ENCODE results near the gene CRYBG3.

The CRYBG3 gene

DNA sequence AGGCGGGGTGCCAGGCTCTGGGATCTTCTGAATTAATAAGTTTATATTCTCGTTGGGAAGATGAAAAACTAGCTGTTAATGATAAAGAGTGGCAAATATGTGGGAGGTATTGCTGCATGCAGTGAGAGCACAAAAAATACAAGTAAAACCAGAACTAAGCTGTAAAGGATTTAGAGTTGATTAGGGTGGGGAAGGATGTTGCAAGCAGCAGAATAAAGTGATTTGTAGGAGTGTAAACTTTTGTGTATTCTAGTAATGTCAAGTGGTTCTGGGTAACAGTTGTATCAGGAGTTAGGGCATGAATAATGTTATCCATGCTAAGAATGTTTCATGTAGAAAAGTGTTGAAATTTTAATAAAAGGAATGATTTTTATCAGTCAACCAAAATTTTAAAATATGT lies 18.1 kb downstream of the CRYBG3 start:
- DNase-seq = no peak

DNA sequence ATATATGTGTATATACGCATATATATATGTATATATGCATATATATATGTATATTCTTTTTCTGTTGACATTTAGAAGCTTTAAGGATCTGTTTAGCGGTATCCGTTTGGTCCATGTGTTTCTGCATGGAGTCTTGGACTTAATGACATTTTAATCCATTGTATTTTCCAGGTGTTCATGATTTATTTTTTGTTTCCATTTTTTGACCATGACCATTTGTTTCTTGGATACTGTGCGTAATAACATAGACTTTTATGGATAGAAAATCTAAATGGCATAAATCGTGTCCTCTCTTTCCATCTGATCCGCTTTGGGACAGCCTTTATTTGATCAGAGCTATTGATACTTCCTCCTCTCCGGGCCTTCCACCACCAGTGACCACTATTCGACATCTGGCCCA lies 19.5 kb downstream of the CRYBG3 start:
- DNase-seq = no peak

GRCh38 chr3:97841956-97842355 lies 20.1 kb downstream of the CRYBG3 start:
- DNase-seq = no peak

GRCh38 chr3:97848779-97849178 lies 27.0 kb downstream of the CRYBG3 start:
- DNase-seq = no peak

DNA sequence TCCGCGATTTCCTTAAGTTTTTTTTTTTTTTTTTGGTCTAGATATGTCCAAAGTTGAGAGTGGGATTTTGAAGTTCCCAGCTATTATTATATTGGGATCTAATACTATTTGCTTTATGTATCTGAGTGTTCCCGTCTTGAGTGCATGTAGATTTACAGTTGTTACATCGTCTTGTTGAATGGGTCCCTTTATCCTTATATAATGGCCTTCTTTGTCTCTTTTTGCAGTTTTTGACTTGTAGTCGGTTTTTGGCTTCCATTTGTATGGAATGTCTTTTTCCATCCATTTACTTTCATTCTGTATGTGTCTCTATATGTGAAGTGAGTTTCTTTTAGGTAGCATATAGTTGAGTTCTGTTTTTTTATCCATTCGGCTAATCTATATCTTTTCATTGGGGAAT lies 35.6 kb downstream of the CRYBG3 start:
- no peak for DNase-seq

GRCh38 chr3:97860364-97860763 lies 38.6 kb downstream of the CRYBG3 start:
- DNase-seq = no peak

- no peak for DNase-seq
Measured at GRCh38 chr3:97862582-97862981, 40.8 kb downstream of the CRYBG3 start.

DNA sequence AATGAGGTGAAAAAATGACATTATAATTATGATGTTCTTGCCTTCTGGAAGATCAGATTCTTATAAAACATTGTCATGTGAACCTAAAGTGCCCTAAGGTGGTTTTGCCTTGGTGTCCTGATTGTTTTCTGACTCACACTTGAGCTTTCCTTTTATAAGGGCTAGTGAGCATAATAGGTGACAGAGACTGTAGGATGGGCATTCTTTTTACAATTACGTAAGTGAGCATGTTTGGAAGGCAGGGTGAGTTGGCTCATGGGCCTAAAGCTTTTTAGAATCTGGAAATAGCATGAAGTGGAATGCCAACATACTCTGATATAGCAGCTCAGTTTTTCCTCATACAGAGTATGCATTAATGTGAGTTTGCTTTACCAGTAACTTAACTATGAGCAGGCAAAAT lies 41.2 kb downstream of the CRYBG3 start:
- no peak for DNase-seq

DNA sequence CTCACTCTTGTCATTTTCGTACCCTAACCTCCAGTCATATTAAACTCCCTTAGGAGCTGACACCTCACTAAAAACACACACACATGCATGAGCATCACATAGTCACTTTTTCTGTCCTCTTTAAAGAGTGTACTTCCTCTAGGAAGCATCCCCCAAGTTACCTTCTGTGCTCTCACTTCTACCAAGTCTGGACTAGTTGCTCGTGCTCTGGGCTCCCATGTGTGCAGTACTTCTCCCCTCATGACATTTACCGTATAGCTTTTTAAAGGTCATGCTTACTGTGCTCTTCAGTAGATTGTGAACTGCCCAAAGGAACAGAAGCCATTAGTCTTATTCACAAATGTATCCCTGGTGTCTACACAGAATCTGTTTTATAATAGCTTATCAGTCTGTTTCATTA lies 42.0 kb downstream of the CRYBG3 start:
- DNase-seq = no peak

DNA sequence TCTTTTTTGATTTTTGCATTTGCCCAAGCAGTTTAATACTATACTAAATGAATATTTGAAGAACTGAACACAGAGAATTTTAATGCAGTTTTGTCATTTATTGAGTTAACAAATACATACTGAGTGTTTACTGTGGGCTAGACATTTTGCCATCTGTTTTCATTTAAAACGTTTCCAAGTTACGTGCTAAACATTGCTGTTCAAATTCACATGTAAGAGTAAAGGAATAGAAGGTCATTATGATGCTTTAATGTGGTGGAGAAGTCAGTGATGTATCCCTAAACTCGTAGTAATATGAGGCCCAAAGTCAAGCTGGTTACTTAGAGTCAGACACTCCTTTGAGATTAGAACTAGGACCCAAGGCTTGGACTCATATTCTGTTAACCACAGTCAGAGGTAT lies 49.4 kb downstream of the CRYBG3 start:
- no peak for DNase-seq

GRCh38 chr3:97871801-97872524 lies 50.2 kb downstream of the CRYBG3 start:
- peak; percentile 77 for DNase-seq

DNA sequence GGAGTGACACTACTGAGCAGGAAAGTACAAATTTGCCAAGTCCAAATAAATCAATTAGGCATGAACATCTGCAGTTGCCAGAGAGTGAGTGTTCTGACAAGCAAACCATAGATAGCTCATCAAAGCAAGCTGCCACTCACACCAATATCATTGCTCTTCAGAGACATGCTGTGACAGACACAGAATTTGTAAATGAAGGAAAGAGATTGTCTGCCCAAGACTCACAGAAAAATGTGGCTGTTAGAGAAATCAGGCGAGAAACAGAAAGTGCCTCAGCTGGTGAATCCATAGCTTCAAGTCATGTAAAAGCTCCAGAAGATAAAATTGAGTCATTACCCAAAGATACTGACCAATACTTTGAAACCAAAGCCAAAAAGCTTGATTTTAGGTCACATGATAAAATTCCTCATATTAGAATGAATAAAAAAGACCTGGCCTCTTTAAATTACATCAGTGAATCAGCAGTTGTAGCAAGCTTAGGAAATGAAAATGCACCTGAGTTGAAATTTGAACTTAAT lies 50.8 kb downstream of the CRYBG3 start:
- no peak for DNase-seq

- no peak for DNase-seq
Measured at GRCh38 chr3:97880267-97880666, 58.5 kb downstream of the CRYBG3 start.

GRCh38 chr3:97882975-97883598 lies 61.3 kb downstream of the CRYBG3 start:
- DNase-seq = peak; percentile 57

DNA sequence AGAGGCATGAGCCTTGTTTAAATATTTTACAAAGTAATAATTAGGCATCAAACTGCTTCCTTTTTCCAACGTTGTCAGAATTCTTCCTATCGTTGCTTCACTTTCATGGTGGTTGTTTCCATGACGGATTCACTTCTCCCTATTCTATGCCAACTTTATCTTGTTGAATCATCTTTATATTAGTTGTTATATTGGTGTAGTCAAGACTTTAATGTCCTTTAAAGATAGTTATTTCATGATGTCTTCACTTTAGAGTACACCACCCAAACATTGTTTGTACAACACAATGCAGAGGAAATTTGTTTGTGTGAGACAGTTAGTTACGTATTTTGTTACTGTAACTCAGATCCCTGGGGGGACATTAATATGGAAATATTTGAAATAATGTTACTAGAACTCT lies 61.9 kb downstream of the CRYBG3 start:
- no peak for DNase-seq

DNA sequence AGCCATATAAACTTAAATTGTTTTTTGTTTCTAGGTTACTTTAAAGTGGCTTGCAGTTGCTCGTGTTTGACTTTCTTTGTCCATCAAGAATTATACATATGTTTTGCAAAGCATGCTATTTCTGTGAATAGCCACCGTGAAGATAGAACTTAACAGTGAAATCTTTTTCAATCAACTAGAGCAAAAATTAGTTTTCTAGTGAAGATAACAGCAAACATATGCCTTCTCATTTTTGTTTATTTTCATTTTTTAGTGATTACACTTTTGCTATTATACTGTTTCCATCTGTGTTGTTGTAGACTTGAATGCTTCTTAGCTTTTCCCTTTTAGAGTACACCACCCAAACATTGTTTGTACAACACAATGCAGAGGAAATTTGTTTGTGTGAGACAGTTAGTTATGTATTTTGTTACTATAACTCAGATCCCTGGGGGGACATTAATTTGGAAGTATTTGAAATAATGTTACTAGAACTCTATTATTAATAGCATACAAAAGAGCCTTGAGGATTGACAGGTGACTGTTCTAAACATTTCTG lies 62.8 kb downstream of the CRYBG3 start:
- no peak for DNase-seq

GRCh38 chr3:97885931-97886824 lies 64.4 kb downstream of the CRYBG3 start:
- no peak for DNase-seq

DNA sequence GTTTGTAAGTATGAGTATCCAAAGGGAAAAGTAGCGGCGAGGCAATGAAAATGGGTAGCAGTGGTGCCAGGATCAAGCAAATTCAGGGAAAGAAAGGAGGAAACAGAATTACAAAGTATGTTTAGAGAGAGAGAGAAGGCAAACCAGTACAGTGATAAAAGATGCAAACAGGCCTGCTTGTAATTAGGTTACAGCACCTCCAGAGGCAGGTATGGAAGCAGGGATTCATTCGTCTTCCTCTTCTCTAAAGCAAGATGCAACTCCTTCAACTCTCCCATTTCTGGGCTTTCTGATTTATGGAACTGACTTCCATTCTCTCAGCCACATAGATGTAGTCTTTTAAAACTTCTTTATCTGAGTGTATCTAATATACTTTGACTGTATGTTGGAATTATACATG lies 68.0 kb downstream of the CRYBG3 start:
- DNase-seq = no peak

DNA sequence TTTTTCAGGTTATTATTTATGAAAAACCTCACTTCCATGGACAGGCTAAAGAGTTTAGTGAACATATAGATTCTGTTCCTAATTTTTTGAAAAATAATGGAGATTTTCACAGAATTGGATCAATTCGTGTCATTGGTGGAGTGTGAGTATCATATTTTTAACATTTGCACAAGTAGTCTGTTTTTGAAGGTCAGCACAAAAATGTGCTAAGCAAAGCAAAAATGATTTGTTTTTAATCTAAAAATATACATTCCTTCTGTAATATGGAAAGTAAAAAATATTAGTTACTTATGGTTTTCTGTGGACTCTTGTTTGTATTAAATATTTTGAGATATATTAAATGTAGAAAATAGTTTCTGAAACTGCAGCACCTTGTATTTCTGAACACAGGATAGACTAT lies 71.0 kb downstream of the CRYBG3 start:
- no peak for DNase-seq

- DNase-seq = no peak
Measured at GRCh38 chr3:97895216-97895615, 73.4 kb downstream of the CRYBG3 start.

- DNase-seq = no peak
Measured at GRCh38 chr3:97896129-97896528, 74.3 kb downstream of the CRYBG3 start.

DNA sequence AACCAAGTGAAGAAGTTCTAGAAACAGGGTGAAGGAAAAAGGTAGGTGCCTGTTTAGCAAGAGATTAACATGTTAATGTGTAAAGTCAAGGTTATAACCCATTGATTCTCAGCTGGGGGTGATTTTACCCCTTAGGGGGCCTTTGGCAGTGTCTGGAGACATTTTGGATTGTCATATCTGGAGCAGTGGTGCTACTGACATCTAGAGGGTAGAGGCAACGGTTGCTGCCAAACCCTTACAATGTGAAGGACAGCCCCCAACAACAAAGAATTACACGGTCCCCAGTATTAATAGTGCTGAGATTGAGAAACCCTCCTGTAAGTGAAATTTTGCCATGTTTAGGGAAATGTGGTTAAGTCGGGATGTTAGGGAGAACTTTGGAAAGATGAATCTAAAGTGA lies 74.7 kb downstream of the CRYBG3 start:
- no peak for DNase-seq

DNA sequence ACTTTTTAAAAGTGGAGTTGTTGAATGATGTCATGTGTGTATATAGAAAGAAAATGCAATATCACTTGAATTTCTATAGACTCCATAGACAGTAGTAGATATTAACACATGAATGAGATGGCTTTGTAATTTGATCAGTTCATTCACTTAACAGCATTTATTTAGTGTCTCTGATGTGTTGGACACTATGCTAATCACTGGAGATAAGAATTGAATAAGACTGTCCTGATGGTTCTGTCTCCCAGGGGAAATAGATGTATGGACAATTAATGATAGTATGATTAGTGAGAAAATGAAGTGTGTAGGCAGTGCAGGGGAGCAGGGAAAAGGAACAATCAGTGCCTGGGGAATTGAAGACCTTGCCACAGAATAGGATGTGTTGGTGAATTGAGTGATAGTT lies 77.5 kb downstream of the CRYBG3 start:
- no peak for DNase-seq

All from CD4-positive, alpha-beta T cell treated with Interleukin-4 for 4 hours (primary cell).